ENCODE measurements around the gene INHBB. TPM values are rescaled to one million over a fixed set of nuclear protein-coding genes. Genes with fewer than 3 reads are reported as not detected.

The INHBB gene
- total and polyA plus RNA-seq, 4 donors = 0.97 to 7.8 (median 5.8) TPM

- no peaks in the 10 kb centered on the region for H3K36me3 ChIP-seq (ENCODE audit: control insufficient read depth in 4 of 4, insufficient read depth in 4 of 4, low read length in 4 of 4)
- H3K27me3 ChIP-seq (ENCODE audit: control insufficient read depth in 3 of 3, insufficient read depth in 3 of 3, low read length in 2 of 3) = peaks cover 0 to 6% (median 0%) of the 10 kb centered on the region in 3 donors
- WGBS, 2 donors = 86 to 88% methylated on average over 13 of the region's 13 CpGs
- peaks cover 0 to 2% (median 0%) of the 10 kb centered on the region in 5 donors for H3K4me1 ChIP-seq (ENCODE audit: control insufficient read depth in 5 of 5, insufficient read depth in 5 of 5, low read length in 5 of 5)
- no peak for DNase-seq
- no peak overlapping the region for H3K27ac ChIP-seq (ENCODE audit: low read depth in 1 of 2, low read length in 1 of 2)
- no peak overlapping the region for H3K9ac ChIP-seq (ENCODE audit: insufficient read depth in 1 of 2, low read length in 2 of 2)
- ATAC-seq (ENCODE audit: insufficient read depth, low FRiP score) = no peak
- no peak for TF ChIP-seq CTCF (IDR thresholded peaks at IDR 0.05; ENCODE audit: control extremely low read depth, extremely low read depth)
- H3K4me3 ChIP-seq = no peak overlapping the region
- no peaks in the 10 kb centered on the region for H3K9me3 ChIP-seq (ENCODE audit: control insufficient read depth in 4 of 4, insufficient read depth in 3 of 4, low read length in 3 of 4)
Observed at GRCh38 chr2:120365236-120365793, 19.4 kb downstream of the INHBB start.

DNA sequence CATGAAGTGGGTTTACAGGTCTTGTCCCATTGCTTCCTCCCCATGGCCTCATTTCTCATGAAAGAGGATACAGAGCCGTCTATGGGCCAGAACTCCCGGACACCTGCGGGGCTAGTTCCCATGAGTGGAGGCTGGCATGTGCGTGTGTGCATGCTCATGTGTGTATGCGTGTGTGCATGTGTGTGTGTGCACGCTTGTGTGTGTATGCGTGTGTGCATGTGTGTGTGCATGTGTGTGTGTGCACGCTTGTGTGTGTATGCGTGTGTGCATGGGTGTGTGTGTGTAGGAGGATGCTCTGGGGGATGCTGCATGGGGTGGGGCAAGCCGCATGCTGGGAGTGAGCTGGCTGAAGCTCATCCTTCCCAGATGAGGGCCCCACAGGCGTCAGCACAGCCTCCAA, 20.8 kb downstream of the INHBB start:
- H3K4me1 ChIP-seq (ENCODE audit: control insufficient read depth in 5 of 5, insufficient read depth in 5 of 5, low read length in 5 of 5) = peaks cover 0 to 2% (median 0%) of the 10 kb centered on the region in 5 donors
- no peak overlapping the region for H3K9ac ChIP-seq (ENCODE audit: insufficient read depth in 1 of 2, low read length in 2 of 2)
- H3K4me3 ChIP-seq = no peak overlapping the region
- H3K27me3 ChIP-seq (ENCODE audit: control insufficient read depth in 3 of 3, insufficient read depth in 3 of 3, low read length in 2 of 3) = peaks cover 0 to 6% (median 0%) of the 10 kb centered on the region in 3 donors
- H3K9me3 ChIP-seq (ENCODE audit: control insufficient read depth in 4 of 4, insufficient read depth in 3 of 4, low read length in 3 of 4) = no peaks in the 10 kb centered on the region
- no peaks in the 10 kb centered on the region for H3K36me3 ChIP-seq (ENCODE audit: control insufficient read depth in 4 of 4, insufficient read depth in 4 of 4, low read length in 4 of 4)
- H3K27ac ChIP-seq (ENCODE audit: low read depth in 1 of 2, low read length in 1 of 2) = no peak overlapping the region
- ATAC-seq (ENCODE audit: insufficient read depth, low FRiP score) = no peak
- DNase-seq = no peak
- TF ChIP-seq CTCF (IDR thresholded peaks at IDR 0.05; ENCODE audit: control extremely low read depth, extremely low read depth) = no peak
- WGBS, 2 donors = 93 to 94% methylated on average over 11 of the region's 11 CpGs

DNA sequence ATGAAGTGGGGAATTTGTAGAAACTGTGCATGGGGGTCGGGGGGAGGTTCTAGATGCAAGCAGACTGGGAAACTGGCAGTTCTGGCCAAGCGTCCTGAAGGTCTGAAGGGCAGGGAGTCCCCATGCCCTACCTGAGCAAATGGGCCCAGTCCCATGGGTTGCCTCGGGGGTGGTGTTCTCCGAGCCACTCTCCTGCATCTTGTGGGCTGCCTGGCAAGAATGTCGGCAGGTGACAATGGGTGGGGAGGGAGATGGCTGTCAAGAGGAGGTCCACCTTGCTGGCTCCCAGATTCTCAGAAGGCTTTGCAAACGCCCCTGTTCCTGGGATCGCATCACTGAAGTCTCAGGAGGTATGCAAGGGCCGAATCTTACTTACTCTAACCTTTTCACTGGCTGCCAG, 21.3 kb downstream of the INHBB start:
- H3K27ac ChIP-seq (ENCODE audit: low read depth in 1 of 2, low read length in 1 of 2) = no peak overlapping the region
- no peak for TF ChIP-seq CTCF (IDR thresholded peaks at IDR 0.05; ENCODE audit: control extremely low read depth, extremely low read depth)
- DNase-seq (no peak), ATAC-seq (ENCODE audit: insufficient read depth, low FRiP score) (no peak)
- H3K36me3 ChIP-seq (ENCODE audit: control insufficient read depth in 4 of 4, insufficient read depth in 4 of 4, low read length in 4 of 4) = no peaks in the 10 kb centered on the region
- no peak overlapping the region for H3K4me3 ChIP-seq
- 76 to 80% methylated on average over 8 of the region's 8 CpGs for WGBS, 2 donors
- H3K9me3 ChIP-seq (ENCODE audit: control insufficient read depth in 4 of 4, insufficient read depth in 3 of 4, low read length in 3 of 4) = no peaks in the 10 kb centered on the region
- H3K27me3 ChIP-seq (ENCODE audit: control insufficient read depth in 3 of 3, insufficient read depth in 3 of 3, low read length in 2 of 3) = peaks cover 0 to 4% (median 0%) of the 10 kb centered on the region in 3 donors
- H3K4me1 ChIP-seq (ENCODE audit: control insufficient read depth in 5 of 5, insufficient read depth in 5 of 5, low read length in 5 of 5) = peaks cover 0 to 2% (median 0%) of the 10 kb centered on the region in 5 donors
- no peak overlapping the region for H3K9ac ChIP-seq (ENCODE audit: insufficient read depth in 1 of 2, low read length in 2 of 2)

DNA sequence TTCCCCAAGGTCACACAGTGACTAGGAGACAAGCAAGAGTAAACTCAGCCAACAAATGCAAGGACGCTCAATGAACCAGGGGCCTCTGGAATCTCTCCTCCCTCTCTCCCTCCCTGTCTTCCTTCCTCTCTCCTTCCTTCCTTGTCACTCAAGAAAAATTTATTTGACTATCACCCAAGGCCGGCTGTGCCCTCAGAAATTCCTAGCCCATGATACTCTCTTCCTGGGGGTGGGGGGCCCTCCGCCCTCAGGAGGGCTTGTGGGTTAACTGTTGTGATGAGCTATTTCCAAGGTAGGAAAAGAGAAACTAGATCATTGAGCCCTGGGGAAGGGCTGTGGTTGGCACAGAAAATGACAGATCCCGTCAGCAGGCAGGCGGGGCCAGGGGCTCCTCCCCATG, 21.7 kb downstream of the INHBB start:
- WGBS, 2 donors = 32 to 49% methylated on average over 5 of the region's 5 CpGs

More for the DNA sequence above, 21.7 kb downstream of the INHBB start:
- Histone ChIP-seq H3K4me3 (no peak overlapping the region), H3K9me3 (ENCODE audit: control insufficient read depth in 4 of 4, insufficient read depth in 3 of 4, low read length in 3 of 4) (no peaks in the 10 kb centered on the region), H3K9ac (ENCODE audit: insufficient read depth in 1 of 2, low read length in 2 of 2) (no peak overlapping the region), H3K4me1 (ENCODE audit: control insufficient read depth in 5 of 5, insufficient read depth in 5 of 5, low read length in 5 of 5) (peaks cover 0 to 2% (median 0%) of the 10 kb centered on the region in 5 donors), H3K36me3 (ENCODE audit: control insufficient read depth in 4 of 4, insufficient read depth in 4 of 4, low read length in 4 of 4) (no peaks in the 10 kb centered on the region), H3K27ac (ENCODE audit: low read depth in 1 of 2, low read length in 1 of 2) (no peak overlapping the region), H3K27me3 (ENCODE audit: control insufficient read depth in 3 of 3, insufficient read depth in 3 of 3, low read length in 2 of 3) (peaks cover 0 to 3% (median 0%) of the 10 kb centered on the region in 3 donors)
- no peak for TF ChIP-seq CTCF (IDR thresholded peaks at IDR 0.05; ENCODE audit: control extremely low read depth, extremely low read depth)
- DNase-seq = no peak
- no peak for ATAC-seq (ENCODE audit: insufficient read depth, low FRiP score)
